HG03097 (cell line): Measurements from ENCODE around the gene HAP1.

ENCODE experiments used
- ATAC-seq: cut with Tn5 transposase; IDR thresholded peaks from one replicate; pipeline ENCODE4 v1.9.1; 2021; ENCODE audit not compliant: unreplicated experiment, low FRiP score

Gene HAP1

DNA sequence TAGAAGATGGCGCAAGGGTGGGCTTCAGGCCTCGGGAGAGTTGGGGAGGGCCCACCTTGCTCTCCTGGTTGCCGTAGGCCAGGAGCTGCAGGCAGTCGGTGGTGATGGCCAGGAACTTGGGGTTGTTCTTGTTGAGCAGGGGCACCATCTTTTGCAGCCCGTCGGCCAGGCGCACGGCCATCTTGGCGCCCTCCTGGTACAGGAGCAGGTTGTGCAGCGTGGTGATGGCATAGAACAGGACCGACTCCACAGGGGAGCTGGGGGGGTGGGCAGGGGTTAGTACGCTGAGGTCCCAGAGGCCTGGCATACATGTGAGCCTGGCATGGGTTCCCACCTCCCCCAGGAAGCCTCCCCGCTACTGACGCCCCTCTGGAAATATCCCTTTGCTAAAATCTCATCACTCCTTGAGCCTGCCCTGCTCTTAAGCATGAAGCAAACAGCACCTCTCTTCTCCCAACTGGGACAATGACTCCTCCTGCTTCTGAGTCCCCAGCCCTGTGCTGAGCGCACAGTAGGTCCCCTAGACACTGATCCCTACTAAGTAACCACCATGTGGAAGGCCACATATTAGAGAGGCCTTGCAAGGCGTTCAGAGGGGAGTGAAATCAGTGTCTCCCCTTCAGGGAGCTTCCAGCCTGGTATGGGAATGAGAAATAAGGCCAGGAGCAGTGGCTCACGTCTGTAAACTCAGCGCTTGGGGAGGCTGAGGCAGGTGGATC, 33.0 kb upstream of the HAP1 start:
- no peak for ATAC-seq

DNA sequence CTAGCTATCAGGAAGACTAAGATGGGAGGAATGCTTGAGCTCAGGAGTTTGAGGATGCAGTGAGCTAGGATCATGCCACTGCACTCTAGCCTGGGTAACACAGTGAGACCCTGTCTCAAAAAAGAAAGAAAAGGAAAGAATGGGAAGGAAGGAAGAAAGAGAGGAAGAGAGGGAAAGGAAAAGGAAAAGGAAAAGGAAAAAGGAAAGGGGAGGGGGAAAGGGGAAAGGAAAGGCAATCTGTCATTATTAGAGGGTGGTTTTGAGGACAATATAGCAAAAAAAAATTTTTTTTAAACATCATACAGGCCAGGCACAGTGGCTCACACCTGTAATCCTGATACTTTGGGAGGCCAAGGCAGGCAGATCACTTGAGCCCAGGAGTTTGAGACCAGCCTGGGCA, 31.7 kb upstream of the HAP1 start:
- no peak for ATAC-seq

DNA sequence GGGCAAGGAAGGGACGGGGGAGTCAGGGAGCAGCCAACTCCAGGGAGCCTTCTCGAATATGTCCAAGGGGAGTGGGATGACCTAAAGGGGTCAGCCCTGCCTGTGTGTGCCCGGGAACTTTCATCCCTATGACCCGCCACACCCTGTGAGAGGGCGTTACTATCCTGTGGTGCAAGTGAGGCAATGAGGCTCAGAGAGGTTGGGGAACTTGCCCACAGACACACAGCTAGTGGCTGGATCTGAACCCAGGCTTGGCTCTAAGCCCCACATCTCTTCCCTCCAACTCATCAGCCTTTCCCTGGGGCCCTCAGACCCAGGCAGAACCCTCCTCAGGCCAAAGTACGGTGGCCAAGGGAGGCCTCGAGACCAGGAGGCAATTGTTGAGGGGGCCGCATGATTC, 28.9 kb upstream of the HAP1 start:
- ATAC-seq = no peak

DNA sequence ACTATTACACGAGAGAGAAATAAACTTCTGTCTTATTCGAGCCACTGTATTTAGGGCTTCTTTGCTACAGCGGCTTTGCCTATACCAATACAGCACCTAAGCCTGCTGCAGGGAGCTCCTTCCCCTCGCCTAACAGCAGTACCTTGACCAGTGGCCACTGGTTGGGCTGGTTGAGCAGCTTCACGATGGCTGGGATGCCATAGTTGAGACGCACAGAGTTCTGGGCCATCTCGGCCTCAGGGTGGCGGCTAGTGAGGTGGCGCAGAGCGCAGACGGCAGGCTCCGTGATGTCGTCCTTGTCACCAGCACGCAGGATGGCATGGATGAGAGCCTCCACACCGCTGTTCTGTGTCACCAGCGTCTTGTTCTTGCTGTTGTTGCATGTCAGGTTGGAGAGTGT, 28.4 kb upstream of the HAP1 start:
- no peak for ATAC-seq

DNA sequence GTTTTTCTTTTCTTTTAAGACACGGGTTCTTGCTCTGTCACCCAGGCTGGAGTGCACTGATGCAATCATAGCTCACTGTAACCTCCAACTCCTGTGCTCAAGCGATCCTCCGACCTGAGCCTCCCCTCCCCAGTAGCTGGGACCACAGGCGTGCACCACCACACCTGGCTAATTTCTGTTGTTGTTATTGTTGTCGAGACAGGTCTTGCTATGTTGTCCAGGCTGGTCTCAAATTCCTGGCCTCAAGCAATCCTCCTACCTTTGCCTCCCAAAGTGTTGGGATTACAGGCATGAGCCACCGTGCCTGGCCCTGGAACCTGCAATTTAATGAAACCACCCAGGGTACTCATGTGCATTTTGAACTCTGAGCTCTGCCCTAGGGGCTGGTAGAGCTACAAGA, 27.9 kb upstream of the HAP1 start:
- ATAC-seq = no peak

DNA sequence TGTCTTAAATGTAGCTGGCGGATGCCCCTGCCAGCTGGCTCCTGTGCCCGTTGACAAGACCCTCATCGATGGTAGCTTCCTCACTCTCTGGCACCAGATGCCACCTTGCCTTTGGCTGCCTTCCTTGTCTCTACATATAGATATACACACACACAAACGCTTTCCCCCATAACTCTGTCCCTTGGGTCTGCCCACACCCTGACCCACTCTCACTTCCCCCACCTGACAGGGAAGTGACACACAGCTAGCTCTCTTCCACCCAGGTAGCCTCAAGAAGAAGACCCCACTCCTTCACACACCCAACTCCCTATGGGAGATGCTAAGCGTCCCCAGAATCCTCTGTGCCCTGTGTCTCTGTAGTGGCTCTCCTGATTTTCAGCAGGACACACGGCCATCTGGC, 26.4 kb upstream of the HAP1 start:
- no peak for ATAC-seq

DNA sequence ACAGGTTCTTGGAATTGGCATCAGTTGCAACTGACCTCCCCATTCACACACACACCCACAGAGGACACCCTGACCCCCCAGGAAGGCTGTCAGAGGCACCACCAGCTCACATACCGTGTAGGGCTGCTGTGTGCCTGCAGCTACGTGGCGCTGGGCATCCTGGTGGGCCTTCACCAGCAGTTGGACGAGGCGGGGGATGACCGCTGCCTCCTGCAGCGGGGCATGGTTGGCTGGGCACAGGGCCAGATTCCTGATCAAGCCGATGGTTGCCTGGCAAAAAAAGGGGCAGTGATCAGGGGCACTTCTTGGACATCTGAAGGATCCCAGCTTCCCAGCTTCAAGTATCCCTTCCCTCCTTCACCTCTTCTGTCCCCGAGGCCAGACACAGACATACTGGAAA, 24.2 kb upstream of the HAP1 start:
- ATAC-seq = no peak

DNA sequence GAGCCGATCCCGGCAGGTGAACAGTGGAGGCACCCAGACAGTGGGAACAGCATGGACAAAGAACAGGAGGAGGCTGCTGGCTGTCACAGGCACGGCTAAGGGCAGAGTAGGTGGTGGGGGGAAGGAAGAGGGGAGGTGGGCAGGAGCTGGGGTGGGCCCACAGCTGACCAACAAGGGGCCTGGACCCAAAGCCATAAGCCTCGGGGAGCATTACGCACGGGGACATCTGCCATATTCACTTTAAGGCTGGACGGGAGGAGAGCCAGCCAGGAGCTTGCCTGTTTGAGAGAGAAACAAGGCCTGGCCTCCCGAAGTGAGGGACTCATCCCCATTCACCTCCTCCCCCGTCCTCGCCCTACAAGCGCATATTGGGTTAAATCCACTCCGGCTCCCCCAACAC, 19.6 kb upstream of the HAP1 start:
- no peak for ATAC-seq

DNA sequence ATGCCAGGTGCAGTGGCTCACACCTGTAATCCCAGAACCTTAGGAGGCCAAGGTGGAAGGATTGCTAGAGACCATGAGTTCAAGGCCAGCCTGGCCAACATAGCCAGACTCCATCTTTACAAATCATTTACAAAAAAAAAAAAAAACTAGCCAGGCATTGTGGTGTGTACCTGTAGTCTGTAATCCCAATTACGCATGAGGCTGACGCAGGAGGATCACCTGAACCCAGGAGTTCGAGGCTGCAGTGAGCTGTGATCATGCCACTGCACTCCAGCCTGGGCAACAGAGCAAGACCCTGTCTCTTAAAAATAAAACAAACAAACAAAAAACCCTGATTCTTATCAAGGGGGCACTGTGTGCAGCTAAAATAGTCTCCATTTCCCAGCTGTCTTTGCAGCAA, 16.8 kb upstream of the HAP1 start:
- ATAC-seq = no peak

DNA sequence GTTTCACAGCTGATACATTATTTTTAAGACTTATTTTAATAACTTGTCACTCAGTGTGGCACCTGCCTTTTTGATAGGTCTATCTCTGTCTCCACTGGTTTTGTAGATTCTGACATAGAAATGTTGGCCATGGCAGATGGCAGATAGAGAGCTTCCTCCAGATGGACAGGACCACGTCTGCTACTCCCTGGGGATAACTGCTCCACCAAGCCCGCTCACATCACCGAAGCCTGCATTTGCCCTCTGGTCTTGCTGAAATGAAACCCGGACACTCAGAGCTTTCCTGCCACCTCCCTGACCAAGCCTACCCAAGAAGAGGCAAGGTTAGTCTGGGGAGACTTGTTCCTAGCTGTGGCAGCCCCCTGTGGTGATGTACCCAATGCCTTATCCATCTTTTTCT, 16.4 kb upstream of the HAP1 start:
- ATAC-seq = no peak

DNA sequence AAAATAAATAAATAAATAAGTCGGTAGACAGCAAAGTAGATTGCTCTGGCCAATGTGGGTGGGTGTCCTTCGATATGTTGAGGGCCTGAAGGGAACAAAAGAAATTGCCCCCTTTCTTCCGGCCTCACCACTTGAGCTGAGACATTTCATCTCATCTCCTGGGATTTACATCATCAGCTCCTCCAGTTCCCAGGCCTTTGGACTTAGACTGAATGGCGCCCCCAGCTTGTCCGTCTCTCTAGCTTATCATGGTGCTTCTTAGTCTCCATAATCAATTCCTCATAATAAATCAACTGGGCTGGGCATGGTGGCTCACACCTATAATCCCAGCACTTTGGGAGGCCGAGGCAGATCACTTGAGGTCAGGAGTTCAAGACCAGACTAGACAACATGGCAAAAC, 13.8 kb upstream of the HAP1 start:
- ATAC-seq = no peak

DNA sequence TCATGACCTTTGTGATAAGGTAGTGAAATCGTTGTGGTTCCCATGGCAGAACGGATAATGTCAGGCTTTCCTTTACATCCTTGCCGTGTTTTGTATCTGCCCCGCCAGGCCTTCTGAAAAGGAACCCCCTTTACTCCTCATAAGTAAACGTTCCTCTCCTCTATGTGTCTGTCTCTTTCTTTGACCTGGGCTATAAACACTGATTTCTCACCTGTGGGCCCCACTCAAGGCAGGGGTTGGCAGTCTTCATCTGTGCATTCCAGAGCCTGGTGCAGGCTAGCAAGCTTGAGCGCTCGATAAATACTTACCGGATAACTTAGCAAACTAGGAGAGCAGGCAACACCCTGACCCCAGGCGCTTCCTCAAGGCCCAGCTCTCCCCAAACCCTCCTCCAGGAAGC, 7.3 kb upstream of the HAP1 start:
- ATAC-seq = no peak

DNA sequence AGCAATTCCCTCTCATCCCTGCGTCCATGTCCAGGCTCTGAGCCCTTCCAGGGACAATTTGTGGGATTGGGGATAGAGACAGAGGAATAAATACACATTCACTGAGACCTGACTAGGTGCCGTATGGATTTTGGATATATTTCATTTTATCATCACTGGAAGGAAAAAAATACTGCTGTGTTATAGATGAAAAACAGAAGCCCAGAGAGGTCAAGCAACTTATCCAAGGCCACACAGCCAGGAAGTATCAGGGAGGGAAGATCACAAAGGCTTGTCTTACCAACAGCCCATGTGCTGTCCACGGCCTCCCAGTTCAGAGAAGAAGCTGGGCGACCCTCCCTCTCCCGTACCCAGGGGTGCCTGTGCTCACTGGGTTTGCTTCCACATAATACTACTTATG, 6.1 kb upstream of the HAP1 start:
- no peak for ATAC-seq

DNA sequence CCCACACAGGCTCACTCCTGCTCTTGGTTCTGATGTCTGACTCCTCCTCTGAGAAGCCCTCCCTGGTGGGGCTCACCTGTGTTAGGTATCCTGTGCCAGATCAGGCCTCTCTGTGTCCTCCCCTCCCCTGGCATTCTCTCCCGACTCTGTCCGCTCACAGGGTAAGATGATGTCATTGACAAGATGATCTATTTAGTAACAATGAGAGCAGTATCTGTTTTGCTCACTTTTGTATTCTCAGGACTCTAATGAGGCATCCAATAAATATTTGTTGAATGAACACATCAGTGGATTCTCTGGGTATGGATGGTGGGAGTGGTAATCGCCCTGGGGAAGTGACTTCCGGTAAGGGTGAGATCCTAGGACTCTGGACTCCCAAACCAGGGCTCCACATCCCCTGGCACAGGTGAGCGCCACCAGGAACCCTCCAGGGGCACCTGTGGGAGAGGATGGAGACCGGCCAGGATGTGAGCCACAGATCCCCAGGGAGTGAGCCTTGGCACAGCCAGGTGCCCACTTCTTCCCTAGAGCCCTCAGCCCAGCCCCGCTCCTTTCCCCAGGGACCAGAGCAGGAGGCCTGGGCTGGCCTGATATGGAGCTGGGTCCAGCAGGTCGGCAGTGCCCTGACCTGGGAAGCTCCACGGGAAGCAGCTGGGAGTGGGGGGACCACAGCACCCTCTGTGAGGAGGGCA, 5.4 kb upstream of the HAP1 start:
- no peak for ATAC-seq

DNA sequence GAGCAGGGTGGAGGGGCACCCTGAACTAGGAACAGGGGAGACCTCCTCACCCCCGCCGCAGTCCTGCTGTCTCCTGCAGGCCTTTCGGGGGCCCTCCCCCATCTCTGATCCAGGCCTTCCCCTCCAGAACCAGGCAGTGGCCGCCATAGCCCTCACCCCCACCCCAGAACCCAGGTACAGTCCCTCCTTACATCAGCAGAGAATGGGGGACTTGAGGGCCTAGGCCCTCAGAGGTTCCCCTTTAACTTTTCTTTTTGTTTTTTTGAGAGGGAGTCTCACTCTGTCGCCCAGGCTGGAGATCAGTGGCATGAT, 4.3 kb upstream of the HAP1 start:
- no peak for ATAC-seq

DNA sequence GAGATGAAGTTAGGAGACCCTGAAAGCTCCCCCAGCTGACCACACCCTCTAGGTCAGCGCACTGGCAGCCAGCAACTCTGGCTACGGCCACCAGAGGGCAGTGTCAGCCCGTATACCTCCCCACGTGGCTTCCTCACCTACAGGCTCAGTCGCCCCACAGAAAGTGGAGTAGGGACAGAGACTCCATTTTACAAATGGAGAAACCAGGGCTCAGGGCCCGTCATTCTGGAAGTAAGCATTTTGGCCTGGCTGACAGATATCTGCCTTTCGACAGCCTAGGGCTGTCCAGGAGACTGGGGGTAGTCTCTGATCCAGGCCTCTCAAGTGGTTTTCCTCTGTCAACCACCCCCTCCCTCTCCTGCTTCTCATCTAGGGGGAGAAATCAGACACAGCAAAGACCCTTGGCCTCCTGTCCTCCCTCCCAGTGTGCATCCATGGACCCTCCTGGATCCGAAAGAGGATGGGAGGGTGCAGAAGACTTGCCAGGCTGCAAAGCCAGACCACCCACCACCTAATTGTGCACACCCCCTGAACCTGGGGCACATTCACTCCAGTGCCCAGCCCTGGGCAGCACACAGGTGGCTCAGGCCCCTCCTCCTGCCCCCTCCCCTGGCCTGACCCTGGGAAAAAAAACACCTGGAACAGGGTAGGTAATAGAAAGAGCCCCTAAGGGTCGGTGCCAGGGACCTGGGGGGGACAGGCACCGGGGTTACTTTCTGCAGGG, 3.8 kb upstream of the HAP1 start:
- peak; percentile 59 for ATAC-seq

DNA sequence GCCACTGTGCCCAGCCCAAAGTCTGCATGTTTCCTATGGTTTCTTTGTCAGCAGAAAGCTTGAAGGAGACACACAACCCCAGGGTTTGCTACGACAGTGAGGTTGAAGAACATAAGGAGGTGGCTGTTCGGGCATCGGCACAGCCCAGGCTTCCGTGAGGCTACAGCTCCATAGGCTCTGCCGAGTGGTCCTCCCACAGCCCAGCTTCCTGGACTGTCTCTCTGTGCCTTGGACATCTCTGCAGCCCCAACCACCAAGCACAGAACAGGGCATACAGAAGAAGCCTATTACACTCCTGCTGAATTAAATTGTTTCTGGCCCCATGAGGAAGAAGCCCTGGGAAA, 3.2 kb upstream of the HAP1 start:
- no peak for ATAC-seq

DNA sequence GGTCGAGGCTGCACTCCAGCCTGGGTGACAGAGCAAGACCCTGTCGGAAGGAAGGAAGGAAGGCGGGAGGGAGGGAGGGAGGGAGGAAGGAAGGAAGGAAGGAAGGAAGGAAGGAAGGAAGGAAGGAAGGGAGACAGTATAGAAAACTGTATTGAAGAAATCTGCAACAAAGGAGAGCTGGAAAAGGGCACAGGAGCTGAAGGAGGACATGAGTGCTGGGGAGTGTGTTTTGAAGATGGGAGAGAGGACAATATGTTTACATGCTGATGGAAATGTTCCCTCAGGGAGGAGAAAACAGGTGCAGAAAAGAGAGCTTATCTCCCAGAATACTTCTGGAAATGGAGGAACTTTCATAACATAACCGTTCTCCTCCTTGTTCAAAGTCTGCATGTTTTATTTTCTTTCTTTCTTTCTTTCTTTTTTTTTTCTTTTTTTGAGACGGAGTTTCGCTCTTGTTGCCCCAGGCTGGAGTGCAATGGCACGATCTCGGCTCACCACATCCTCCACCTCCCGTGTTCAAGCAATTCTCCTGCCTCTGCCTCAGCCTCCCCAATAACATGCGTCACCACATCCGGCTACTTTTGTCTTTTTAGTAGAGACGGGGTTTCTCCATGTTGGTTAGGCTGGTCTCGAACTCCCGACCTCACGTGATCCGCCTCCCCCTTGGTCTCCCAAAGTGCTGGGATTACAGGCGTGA, 2.7 kb upstream of the HAP1 start:
- ATAC-seq = no peak

DNA sequence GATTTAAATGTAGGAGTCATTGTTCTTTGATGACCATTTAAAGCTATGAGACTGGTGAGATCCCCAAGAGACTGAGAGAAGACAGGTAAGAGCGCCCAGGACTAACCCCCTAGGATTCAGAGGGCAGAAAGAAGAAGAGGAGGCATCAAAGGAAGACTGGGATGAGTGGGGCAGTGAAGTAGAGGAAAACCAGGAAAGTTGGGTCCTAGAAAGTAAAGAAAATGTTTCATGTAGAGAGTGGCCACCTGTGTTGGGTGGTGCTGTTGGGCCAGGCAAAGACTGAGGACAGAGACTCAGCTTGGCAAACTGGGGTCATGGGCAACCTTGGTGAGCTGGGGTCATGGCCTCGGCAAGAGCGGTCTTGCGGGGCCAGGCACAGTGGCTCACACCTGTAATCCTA, 1.3 kb upstream of the HAP1 start:
- no peak for ATAC-seq

DNA sequence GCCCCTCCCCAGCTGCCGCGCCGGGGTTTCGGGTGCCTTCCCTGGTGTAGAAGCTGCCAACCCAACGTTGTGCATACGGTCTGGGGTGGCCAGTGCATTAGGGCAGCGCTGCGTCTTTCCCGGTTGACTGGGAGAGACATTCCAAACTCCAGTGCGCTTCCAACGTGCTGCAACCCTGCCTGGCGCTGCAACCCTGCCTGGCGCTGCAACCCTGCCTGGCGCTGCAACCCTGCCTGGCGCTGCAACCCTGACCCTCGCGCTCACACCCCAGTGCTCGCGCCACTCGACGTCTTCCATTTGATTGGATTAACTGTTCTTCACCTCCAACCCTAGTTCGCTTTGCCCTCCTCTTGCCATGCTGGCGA, 488 bp upstream of the HAP1 start:
- ATAC-seq = no peak

DNA sequence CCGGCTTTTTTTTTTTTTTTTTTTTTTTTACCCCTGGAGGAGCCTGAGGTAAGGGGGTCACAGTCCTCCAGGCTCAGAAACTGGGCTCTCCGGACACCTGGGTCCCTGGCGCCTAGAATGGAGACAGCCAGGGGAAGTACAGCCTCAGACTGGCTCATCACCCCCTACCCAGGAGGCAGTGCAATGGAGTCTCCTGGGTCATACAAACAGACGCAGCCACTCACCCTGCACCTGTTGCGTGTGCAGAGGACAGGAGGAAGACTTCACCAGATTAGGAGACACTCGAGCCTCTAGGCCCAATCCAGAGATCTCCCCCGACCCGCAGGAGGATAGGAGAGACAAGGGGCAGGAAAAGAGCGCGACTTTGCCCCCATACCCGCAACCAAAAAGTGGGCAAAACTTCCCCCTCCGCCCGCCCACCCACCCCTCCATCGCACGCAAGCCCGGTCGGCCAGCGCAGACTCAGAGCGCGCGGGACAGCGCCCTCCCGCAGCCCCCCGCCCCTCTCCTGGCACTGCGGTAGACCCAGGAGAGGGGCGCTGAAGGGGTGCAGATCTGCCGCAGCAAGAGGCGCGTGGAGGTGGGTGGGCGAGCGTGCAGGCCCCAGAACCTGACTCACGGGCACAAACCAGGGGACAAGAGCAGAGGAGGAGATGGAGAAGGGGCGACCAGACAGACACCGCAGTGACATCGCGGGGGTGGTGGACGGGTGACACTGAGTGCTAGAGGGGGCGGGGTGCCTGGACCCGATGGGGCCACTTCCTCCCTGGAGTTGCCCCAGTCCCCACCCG, 900 bp downstream of the HAP1 start:
- no peak for ATAC-seq
